Activated CD8-positive, alpha-beta memory T cell treated with anti-CD3 and anti-CD28 coated beads, Interleukin-2, amount 50 U/mL, for 48 hours (primary cell): ENCODE data around the gene TRIM71.
"Not testable (repeated sequence)": the region's sequence is repeated elsewhere in the genome, so short reads cannot be mapped to it uniquely, and the experiment has no call there.

Source experiments
- DNase-seq: peaks from one replicate; pipeline ENCODE4 v3.0.0-alpha.2; 2020

The TRIM71 gene

GRCh38 chr3:32895701-32896100, 77.9 kb downstream of the TRIM71 start:
- DNase-seq: no peak

DNA sequence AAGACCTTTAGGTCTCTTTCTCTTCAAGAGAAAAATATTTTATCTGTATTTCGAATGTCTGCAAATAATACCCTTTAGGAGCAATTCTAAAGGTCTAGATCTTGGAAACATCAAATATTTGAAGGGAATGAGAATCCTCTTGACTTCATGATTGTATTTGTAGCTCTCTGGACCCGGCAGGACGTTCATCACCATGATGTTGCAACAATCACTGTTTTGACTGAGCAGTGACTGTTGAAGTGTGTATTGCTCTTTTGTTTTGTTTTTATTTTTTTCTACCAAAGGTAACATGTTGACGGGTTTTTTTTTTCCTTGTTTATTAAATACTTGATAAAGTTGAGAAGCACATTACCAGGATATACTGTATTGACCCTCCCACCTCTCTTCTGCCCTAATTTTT, 78.3 kb downstream of the TRIM71 start:
- DNase-seq: no peak

DNA sequence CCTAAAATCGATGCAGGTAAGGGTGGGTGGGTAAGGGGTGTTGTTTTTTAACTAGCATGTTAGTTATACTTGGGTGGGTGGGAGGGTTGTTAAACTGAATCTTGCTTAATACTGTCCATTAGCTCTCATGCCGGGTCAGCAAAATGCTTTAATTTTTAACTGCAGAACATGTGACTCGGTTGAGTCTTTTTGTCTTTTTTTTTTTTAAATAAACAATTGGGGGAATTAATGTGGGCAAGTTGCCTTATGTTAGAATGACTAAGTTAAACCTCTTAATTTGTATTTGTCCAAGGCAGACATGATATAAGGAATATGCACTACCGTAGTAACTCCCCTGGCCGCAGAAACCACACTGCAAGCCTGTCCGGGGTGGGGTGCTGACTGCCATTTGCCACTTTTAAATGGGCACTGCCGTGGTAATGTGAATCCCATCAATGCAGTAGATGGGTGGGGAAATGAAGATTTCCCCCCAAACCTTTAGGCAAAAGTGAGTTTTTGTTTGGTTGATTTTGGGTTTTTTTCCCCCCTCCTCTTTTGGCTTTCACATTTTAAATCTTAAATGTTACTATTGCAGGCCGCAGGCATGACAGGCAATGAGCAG, 79.3 kb downstream of the TRIM71 start:
- no peak for DNase-seq

DNA sequence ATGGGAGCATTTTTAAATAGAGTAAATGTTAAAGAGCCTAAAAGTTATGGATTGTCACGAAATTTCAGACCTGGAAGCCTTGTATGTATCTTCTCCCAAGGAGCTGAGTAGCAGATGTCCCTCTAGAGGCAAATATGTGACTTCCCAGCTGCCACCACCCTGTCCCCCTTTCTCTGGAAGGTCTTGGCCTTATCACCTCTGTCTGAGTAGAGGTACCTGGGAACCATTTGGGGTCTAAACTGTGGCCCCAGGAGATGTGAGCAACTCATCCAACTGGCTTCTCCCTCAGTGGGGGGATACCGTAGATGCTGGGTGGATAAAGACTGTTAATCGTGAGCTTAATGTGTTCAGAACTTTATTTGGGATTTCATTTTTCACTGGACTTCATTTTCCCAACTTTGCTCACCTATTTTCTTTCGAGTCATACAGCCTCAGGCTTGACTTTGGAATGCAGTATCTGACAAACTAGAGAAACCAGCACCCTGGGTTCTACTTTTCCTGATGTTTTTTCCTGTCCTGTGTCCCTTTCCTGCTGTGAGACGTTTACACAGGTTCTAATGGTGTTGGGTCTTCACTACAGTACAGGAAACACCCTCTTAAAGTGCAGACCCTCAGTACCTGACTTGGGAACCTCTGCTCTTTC, 80.3 kb downstream of the TRIM71 start:
- DNase-seq: no peak

DNA sequence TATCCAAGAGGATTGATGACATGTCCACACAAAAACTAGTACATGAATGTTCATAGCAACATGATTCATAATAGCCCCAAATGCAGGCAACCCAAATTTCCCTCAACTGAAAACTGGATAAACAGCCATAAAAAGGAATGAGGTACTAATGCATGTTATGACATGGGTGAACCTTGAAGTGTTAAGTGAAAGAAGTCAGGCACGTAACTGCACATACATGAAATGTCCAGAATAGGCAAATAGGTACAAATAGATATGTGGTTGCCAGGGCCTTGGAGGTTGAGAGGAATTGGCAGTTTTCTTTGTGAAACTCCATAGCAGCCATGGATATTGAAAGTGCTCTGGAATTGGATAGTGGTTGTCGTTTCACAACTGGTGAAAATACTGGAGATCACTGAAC, 81.5 kb downstream of the TRIM71 start:
- DNase-seq: no peak

DNA sequence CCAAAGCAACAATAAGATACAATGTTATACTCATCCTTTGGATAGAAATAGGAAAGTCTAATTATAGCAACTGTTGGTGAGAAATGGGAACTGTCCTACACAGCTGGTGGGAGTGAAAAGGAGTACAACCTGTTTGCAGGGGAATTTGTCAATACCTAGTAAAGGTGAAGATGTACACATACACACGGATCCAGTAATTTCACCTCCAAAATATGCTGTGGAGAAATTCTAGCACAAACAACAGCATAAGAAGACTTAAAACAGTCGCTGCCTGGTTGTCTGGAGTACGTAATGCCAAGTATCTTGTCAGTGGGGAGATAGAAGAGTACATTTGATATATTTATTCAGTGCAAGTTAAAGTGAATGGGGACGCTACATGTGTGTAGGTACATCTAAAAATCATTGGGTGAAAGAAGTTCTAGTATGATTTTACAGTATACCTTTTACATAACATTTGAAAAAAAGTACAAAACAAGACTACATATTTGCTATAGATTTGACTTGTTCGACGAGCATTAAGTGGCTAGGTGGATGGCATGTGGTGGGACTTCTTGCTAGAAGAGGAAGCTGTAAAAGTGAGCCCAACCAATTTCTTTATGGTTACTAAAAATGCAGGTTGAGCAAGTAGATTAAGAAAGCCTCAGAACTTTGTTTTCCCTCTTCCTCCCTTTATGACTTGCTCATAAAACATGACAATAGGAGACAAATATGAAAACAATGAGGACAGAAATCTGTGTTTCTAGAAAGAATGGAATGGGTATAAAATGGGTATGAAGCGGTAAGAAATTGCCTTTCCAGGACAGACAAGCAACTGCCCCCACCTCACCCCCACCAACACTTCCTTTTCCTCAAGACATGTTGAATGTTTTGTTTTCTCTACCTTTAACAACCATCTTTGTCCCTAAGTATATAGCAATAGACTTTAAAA, 83.5 kb downstream of the TRIM71 start:
- no peak for DNase-seq

DNA sequence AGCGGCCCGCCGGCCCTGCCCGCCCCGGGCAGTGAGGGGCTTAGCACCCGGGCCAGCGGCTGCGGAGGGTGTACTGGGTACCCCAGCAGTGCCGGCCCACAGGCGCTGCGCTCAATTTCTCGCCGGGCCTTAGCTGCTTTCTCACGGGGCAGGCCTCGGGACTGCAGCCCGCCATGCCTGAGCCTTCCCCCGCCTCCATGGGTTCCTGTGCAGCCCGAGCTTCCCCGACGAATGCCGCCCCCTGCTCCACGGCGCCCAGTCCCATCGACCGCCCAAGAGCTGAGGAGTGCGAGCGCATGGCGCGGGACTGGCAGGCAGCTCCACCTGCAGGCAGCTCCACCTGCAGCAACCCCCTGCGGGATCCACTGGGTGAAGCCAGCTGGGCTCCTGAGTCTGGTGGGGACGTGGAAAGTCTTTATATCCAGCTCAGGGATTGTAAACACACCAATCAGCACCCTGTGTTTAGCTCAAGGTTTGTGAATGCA, 85.1 kb downstream of the TRIM71 start:
- peak; percentile 71 for DNase-seq

DNA sequence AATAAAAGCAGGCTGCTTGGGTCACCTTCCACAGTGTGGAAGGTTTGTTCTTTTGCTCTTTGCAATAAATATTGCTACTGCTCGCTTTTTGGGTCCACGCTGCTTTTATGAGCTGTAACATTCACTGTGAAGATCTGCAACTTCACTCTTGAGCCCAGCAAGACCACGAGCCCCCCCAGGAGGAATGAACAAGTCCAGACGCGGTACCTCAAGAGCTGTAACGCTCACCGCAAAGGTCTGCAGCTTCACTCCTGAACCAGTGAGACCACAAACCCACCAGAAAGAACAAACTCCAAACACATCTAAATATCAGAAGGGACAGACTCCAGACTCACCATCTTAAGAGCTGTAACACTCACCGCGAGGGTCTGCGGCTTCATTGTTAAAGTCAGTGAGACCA, 86.2 kb downstream of the TRIM71 start:
- DNase-seq: no peak

DNA sequence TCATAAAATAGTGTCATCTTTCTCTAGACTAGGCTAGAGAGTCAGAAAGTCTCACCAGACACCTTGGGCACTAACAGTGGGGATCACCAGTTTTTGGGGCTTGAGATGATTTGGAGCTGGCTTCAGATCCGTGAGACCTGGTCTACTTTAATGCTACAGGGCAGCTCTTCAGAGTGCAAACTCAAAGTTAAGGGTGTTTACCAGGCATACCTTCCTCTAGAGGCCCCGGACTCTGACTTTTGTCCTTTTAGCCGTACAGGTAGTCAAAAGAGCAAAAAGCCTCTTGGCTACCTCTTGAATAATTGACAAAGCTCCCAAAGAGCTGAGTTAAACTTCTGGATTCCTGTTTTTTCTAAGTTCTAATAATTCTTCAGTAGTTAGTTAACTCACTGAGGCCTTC, 92.2 kb downstream of the TRIM71 start:
- DNase-seq: no peak

GRCh38 chr3:32910954-32911353, 93.2 kb downstream of the TRIM71 start:
- DNase-seq: no peak

DNA sequence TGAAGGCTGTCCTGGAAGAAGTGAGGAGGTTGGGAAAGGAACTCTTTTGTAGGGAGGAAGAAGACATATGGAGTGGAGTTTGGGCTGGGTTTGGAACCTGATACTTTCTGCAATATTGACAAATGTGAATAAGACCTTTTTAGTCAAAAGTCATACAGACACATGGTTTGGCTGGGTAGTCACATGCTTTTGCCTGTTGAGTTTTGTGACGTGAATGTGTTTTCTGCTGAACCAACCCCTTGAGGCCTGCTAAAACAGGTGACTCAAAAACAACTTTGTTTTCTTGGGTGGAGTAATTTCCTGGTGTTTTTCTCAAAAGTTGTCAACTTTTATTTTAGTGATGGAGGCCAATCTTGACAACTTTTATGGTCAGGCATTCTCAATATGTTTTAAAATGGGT, 94.2 kb downstream of the TRIM71 start:
- no peak for DNase-seq

DNA sequence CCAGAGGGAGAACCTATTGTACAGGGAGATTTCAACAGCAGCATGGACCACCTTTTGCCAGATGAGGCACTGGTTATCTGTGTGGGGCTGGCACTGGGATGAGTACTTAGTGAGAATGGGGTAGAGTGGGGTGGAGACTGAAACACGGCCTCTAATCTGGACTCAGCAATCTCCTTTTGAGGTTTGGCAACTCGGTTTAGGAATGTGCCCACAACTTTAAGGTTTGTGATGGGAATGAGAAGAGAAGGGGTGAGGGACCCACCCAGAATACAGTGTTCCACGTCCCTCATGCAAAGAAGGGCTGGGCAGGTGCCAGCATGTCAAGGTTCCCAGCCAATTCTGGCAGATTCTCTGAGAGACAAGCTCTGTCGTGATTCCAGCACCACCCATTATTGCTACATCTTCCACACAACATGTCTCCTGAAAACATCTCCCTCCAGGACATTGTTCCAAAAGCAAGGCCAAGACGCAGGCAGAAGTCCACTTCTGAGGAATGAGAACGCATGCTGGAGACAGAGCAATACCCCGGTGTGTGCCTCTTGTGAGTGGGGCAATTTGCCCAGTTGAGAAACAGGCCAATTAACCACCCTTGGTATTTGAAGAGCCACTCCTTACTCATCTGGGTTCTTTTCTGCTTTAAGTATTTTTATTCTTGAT, 96.1 kb downstream of the TRIM71 start:
- DNase-seq: no peak

DNA sequence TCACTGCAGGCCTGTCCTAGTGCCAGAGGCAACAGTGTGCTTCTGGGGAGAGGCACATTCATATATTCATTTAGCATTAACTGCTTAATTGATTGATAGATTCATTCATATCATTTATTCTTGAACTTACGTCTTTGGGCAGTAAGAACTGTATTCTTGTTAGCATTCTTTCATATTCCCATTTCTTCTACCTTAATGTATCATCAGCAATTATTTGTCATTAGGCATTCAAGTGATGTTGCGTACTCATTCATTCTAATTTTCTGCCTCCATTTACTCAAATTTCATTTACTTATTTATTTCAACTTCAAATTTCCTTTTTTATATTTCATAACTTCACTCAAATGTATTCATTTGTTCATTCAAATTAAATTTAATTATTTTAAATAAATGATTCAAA, 102.1 kb downstream of the TRIM71 start:
- DNase-seq: no peak

DNA sequence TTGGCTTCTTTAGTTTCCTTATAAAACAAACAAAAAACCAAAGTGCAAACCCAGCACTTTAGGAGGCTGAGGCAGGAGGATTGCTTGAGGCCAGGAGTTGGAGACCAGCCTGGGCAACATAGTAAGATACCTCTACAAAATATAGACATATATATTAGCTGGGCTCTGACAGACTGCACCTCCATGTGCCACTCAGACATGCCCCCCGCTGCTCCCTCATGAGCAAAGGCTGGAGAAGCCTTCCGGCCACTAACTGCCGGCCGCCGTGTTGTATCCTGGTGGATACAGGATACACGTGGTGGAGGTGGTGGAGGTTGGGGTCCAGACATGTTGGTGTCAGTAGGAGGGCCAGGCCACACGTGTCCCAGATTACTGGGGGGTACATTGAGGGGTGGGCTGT, 104.3 kb downstream of the TRIM71 start:
- DNase-seq: no peak

DNA sequence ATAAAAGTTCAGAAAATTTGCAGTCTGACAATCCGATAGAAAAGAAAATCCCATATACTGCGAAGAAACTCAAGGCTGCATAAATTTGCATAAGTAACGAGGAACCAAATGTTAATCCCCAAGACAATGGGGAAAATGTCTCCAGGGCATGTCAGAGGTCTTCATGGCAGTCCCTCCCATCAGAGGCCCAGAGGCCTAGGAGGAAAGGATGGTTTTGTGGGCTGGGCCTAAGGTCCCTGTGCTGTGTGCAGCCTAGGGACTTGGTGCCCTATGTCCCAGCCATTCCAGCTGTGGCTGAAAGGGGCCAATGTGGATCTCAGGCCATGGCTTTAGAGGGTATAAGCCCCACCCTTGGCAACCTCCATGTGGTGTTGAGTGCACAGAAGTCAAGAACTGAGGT, 112.4 kb downstream of the TRIM71 start:
- peak; percentile 18 for DNase-seq

DNA sequence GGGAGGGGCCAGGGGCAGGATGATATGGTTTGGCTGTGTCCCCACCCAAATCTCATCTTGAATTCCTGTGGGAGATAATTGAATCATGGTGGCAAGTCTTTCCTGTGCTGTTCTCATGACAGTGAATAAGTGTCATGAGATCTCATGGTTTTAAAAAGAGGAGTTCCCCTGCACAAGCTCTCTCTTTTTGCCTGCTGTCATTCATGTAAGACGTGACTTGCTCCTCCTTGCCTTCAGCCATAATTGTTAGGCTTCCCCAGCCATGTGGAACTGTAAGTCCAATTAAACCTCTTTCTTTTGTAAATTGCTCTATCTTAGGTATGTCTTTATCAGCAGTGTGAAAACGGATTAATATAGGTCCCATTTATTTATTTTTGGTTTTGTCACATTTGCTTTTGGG, 113.5 kb downstream of the TRIM71 start:
- DNase-seq: peak; percentile 1

DNA sequence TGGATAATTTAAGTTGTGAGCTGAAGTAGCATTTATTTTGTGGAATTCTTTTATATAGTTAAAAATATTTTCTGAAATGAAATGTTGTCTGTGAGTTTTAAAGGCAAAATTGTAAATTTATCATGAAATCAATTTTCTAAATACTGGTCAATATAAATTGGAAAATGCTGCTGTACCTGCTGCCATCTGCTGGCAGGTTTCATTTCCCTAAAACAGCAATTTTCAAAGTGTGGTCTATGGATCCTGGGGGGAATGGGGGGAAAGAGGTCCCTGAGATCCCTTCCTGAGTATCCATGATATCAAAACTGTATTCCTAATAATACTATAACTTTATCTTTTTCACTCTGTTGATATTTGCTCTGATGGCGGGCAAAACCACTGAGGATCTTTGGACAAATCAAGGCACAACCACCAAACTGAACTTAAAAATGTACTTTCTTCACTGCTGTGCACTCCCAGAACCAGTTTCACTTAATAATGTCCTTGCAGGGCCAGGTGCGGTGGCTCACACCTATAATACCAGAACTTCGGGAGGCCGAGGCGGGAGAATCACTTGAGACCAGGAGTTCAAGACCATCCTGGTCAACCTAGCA, 116.4 kb downstream of the TRIM71 start:
- peak; percentile 45 for DNase-seq

- no peak for DNase-seq
Measured at GRCh38 chr3:32937331-32937730, 119.5 kb downstream of the TRIM71 start.

DNA sequence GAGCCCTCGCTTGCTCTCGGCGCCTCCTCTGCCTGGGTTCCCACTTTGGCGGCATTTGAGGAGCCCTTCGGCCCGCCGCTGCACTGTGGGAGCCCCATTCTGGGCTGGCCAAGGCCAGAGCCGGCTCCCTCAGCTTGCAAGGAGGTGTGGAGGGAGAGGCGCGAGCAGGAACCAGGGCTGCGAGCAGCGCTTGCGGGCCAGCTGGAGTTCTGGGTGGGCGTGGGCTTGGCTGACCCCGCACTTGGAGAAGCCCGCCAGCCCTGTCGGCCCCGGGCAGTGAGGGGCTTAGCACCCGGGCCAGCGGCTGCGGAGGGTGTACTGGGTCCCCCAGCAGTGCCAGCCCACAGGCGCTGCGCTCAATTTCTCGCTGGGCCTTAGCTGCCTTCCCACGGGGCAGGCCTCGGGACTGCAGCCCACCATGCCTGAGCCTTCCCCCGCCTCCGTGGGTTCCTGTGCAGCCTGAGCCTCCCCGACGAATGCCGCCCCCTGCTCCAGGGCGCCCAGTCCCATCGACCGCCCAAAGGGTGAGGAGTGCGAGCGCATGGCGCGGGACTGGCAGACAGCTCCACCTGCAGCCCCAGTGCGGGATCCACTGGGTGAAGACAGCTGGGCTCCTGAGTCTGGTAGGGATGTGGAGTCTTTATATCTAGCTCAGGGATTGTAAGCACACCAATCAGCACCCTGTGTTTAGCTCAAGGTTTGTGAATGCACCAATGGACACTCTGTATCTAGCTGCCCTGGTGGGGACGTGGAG, 121.9 kb downstream of the TRIM71 start:
- not testable (repeated sequence) for DNase-seq

GRCh38 chr3:32940726-32941125, 122.9 kb downstream of the TRIM71 start:
- no peak for DNase-seq

DNA sequence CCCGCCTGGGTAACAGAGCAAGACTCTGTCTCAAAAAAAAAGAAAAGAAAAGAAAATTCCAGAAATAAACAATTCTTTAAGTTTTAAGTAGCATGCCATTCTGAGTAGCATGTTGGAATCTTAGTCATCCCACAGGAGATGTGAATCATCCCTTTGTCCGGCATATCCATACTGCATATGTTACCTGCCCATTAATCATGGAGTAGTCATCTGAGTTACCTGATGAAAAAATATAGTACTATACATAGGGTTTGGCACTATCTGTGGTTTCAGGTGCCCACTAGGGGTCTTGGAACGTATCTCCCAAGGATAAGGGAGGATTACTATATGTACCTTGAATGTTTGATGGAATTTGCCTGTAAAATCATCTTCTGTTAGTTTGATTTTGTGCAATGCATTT, 127.3 kb downstream of the TRIM71 start:
- no peak for DNase-seq

DNA sequence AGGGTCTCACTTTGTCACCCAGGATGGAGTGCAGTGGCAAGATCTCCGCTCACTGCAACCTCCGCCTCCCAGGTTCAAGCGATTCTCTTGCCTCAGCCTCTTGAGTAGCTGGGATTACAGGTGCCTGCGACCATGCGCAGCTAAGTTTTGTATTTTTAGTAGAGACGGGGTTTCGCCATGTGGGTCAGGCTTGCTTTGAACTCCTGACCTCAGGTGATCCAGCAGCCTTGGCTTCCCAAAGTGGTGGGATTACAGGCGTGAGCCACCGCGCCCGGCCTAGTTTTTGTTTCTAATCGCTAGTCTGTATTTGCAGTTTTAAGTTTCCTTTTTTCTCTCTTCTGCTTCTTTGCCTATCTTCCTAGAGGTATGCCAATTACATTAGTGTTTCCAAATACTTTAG, 127.8 kb downstream of the TRIM71 start:
- DNase-seq: peak; percentile 53
